Cardiac muscle cell (in vitro differentiated cells and primary cell): ENCODE data around the gene C6. TPM values are rescaled to one million over a fixed set of nuclear protein-coding genes. Genes with fewer than 3 reads are reported as not detected.

ENCODE experiments used
- DNase-seq, 2 donors: peaks; one replicate each; pipeline versions ENCODE4 v3.0.0 to v3.0.0-alpha.2; 2010 to 2017; ENCODE audit warnings: low read depth in 1 of 2, low spot score in 1 of 2
- H3K27ac ChIP-seq: fragments of 200-600 bp; sonication (generic); 2 replicates; pipeline ENCODE4 v1.5.1; 2016
- H3K27me3 ChIP-seq: fragments of 200-600 bp; sonication (generic); 2 replicates; pipeline ENCODE4 v1.6.0; 2016; ENCODE audit warnings: control low read depth
- H3K36me3 ChIP-seq: fragments of 200-600 bp; sonication (generic); 2 replicates; pipeline ENCODE4 v1.5.1; 2016; ENCODE audit warnings: control low read depth
- H3K4me1 ChIP-seq: fragments of 200-600 bp; sonication (generic); 2 replicates; pipeline ENCODE4 v1.8.1; 2017; ENCODE audit warnings: low read depth, mild to moderate bottlenecking, mixed run types
- H3K4me3 ChIP-seq: fragments of 200-600 bp; sonication (generic); 2 replicates; pipeline ENCODE4 v1.5.1; 2016; ENCODE audit warnings: mild to moderate bottlenecking
- H3K9me3 ChIP-seq: fragments of 200-600 bp; sonication (generic); 2 replicates; pipeline ENCODE4 v1.5.1; 2017; ENCODE audit warnings: low read depth, mild to moderate bottlenecking, control low read depth
- CTCF ChIP-seq: IDR thresholded peaks from 2 replicates; pipeline ENCODE4 v1.5.1; 2012; ENCODE audit warnings: low read depth, mild to moderate bottlenecking, low read length
- polyA plus RNA-seq: library from polyadenylated mRNA; unstranded; fragments of >200 nt; fragmentation: Nextera tagmentation; extraction: Ambion mirVana; gene quantifications from 2 replicates; pipeline ENCODE4 v1.2.1, GENCODE V29; 2016
- total RNA-seq: library from RNA; depleted of rRNA; stranded (reverse); fragments of >200 nt; gene quantifications from 2 replicates; pipeline ENCODE4 v1.2.3, GENCODE V29; 2016

The C6 gene
- total and polyA plus RNA-seq, 2 experiments from 2014 or later, result 0.27 TPM

DNA sequence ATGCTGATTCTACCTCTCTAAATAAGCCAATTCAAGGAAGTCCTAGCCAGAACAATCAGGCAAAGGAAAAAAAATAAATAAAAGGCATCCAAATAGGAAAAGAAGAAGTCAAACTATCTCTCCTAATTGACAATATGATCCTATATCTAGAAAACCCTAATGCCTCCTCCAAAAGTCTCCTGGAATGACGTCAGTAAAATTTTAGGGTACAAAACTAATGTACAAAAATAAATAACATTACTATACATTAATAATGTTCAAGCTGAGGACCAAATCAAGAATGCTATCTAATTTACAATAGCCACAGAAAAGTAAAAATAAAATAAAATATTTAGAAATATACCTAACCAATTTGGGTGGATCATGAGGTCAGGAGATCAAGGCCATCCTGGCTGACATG, 33.8 kb upstream of the C6 start:
- no peak for TF ChIP-seq CTCF
- Histone ChIP-seq H3K9me3 (no peaks in the 10 kb centered on the region), H3K27me3 (no peaks in the 10 kb centered on the region), H3K4me1 (no peaks in the 10 kb centered on the region), H3K36me3 (no peaks in the 10 kb centered on the region), H3K4me3 (no peak overlapping the region), H3K27ac (no peak overlapping the region)
- no peak for DNase-seq

DNA sequence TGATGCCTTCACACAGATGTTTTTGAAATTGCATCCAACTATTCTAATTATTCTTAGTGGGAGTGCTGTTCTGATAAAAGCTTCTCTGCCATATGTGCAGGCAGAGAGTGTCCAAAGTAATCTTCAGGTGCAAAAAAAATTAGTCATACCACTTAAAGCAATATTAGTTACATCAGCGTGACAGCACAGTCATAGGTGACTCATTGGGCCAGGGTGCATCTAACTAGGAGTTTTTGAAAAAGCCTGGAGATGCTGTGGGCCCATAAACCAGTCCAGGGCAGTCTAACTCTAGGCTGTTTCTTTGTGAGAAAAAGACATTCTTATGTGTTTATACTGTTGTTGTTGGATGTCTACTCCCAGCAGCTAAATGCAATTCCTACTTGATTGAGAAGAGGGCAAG, 33.0 kb upstream of the C6 start:
- H3K27ac ChIP-seq, result no peak overlapping the region
- no peak for TF ChIP-seq CTCF
- no peaks in the 10 kb centered on the region for H3K9me3 ChIP-seq
- peak in 1 of 2 donors; percentile 91 for DNase-seq
- H3K36me3 ChIP-seq, result no peaks in the 10 kb centered on the region
- H3K4me1 ChIP-seq, result no peaks in the 10 kb centered on the region
- no peak overlapping the region for H3K4me3 ChIP-seq
- no peaks in the 10 kb centered on the region for H3K27me3 ChIP-seq

DNA sequence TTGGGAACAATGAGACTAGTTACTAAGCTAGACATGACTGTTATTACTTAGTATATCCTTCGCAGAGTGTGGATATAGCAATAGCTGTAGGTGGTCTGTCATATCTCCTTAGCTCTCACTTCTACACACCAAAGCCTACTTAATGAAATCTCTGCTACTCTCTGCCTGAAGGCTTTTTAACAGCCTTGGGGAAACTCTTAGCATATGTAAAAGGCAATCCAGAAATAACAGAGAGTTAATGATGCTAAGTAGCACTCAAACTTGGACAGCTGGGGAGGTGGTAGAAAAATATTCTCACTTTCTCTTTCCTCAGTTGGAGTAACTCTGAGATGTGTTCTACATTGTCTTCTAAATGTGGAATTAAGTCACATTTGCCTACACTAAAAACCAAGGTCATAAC, 30.2 kb upstream of the C6 start:
- H3K36me3 ChIP-seq, result no peaks in the 10 kb centered on the region

GRCh38 chr5:41240985-41241384, 27.7 kb upstream of the C6 start:
- Histone ChIP-seq H3K4me3 (no peak overlapping the region), H3K36me3 (no peaks in the 10 kb centered on the region), H3K9me3 (no peaks in the 10 kb centered on the region), H3K27me3 (no peaks in the 10 kb centered on the region), H3K27ac (no peak overlapping the region), H3K4me1 (no peaks in the 10 kb centered on the region)
- DNase-seq, result no peak
- TF ChIP-seq CTCF, result no peak

More for the DNA sequence above, 30.2 kb upstream of the C6 start:
- H3K4me1 ChIP-seq, result no peaks in the 10 kb centered on the region
- no peak overlapping the region for H3K27ac ChIP-seq
- H3K9me3 ChIP-seq, result no peaks in the 10 kb centered on the region
- H3K27me3 ChIP-seq, result no peaks in the 10 kb centered on the region
- no peak for TF ChIP-seq CTCF
- H3K4me3 ChIP-seq, result no peak overlapping the region
- DNase-seq, result peak in 1 of 2 donors; percentile 10

DNA sequence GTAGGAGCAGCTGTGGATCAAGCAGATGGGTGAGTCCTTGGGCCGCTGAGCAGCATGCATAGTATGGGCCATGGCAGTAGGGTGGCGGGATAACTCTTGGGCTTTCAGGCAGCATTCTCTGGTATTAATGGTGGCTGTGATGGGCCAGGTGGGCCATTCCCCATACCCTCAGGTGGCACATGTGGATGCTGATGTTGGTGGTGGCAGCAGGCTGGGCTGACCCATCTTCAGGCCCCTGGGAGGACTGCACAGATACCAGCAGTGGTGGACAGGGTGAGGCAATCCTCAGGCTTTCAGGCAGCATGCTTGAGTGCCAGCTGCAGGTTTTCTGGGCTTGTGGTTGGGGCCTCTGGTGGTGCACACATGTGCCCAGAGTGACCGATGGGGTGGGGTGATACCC, 27.1 kb upstream of the C6 start:
- DNase-seq, result no peak
- no peak for TF ChIP-seq CTCF
- Histone ChIP-seq H3K27me3 (no peaks in the 10 kb centered on the region), H3K27ac (no peak overlapping the region), H3K4me3 (no peak overlapping the region), H3K36me3 (no peaks in the 10 kb centered on the region), H3K4me1 (no peaks in the 10 kb centered on the region), H3K9me3 (no peaks in the 10 kb centered on the region)

DNA sequence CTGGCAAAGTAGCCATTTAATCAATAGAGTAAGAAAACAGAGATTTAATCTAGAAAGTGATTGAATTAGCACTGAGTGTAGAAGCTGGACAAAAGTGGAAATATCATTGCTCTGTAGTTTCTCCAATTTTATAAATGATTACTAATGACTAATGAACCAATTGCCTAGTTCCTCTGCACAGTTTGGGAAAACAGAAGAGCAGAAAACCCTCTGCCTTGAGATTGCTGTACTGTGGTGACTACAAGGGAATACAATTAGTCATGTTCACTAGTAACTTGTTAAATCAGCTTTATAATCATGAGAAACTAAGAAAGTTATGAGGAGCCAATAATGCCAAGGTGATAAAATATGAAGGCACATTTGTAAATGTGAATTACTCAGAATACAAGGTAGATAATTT, 21.1 kb upstream of the C6 start:
- Histone ChIP-seq H3K36me3 (no peaks in the 10 kb centered on the region), H3K27me3 (no peaks in the 10 kb centered on the region), H3K27ac (no peak overlapping the region), H3K9me3 (no peaks in the 10 kb centered on the region), H3K4me1 (no peaks in the 10 kb centered on the region), H3K4me3 (no peak overlapping the region)
- no peak for DNase-seq
- no peak for TF ChIP-seq CTCF
